HG03342 (cell line): Measurements from ENCODE around the gene TENM3.

ENCODE experiments used
- ATAC-seq: cut with Tn5 transposase; IDR thresholded peaks from one replicate; pipeline ENCODE4 v1.9.1; 2021; ENCODE audit warnings: mild to moderate bottlenecking, moderate library complexity; ENCODE audit not compliant: unreplicated experiment

The TENM3 gene

DNA sequence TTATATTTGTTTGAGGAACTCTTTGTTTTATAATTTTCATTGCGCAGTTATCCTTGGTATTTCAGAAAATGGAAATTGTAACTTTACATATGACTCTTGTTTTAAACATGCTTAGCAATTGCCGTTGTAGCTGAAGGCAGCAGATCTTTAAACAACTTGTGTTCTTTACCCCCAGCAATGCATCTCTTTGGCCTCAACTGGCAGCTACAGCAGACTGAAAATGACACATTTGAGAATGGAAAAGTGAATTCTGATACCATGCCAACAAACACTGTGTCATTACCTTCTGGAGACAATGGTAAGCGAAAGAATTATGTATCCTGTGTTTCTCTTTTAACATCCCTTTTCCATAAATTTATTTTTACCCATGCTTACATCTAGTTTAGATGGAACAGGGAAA lies 410.4 kb downstream of the TENM3 start:
- no peak for ATAC-seq

DNA sequence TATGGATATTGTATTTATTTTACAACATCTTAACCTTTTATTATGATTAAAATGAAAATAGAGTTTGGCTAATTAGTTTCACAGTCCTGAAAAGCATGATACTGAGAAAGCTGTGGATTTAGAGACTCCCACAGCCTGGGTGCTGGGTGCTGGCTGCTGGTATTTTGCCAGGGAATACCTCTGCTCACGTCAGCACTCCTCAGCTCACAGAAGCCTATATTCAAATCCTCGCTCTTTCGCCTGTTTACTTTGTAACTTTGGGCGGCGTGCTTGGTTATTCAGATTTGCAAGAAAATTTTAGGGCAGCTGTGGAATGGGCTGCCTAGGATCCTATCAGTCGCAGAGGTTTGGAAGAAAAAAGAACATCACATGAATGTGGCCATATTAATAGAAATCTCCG lies 412.1 kb downstream of the TENM3 start:
- ATAC-seq: no peak

DNA sequence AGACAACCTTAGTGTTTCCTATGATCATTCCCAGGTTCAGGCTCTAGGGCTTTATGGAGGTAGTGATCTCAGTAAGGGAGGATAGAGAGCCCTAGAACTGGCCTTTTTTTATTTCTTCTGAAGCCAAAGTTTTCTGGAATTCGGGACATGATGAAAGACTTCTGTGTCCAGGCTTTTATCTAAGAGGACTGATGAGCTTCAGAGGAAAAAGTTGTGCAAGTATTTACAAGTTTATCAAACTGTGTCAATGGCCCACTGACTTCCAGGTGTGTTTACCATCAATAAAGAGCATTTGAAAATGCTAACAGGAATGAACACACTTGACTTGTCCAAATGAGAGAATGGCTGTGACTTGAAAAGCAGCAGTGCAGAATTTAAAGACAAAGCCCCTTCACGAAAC lies 419.3 kb downstream of the TENM3 start:
- no peak for ATAC-seq

DNA sequence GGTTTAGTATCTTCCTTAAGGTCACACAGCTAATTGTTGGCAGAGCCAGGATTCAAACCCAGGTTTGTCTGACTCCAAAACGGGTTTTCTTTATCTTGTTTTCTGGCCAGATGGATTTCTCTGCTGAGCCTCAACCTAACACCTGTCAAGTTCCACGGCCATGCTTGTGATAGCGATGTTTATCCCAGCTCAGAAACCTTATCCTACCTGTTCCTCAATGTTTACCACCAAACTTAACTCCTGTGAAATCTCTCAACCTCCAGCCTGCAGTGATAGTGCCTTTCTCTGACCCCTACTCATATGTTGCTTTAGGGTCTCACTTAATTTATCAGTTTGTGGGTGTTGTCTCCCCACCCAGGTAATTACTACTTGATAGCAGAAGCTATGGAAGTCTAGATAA lies 428.0 kb downstream of the TENM3 start:
- no peak for ATAC-seq

DNA sequence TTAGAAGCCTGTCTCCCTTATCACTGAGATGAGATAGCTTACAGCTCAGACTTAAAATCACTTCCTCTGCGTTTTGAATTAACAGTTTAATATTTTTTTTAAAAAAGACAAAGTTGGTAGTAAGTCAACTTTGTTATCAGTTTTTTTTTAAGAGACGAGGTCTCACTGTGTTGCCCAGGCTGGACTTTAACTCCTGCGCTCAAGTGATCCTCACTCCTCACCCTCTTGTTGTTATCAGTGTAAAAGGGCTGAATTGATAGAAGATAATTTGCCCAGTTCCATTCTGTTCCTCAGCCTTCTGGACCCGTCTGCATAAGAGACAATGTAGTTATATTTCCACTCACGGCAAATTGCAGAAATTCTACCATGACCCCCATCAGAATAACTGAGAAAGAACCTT lies 428.5 kb downstream of the TENM3 start:
- ATAC-seq: no peak

DNA sequence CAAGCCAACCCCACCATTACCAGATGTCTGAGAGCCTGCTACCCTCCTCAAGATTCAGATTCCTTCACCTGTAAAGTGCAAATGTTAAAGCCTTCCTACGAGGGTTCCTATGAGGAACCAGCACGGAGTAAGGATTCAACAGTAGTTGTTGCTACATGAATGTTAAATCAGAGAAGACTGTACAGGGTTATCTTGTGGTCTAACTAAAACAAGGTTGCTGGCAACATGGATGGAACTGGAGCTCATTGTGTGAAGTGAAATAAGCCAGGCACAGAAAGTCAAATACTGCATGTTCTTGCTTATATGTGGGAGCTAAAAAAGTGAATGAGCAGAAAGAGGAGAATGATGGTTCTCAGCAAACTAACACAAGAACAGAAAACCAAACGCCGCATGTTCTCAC lies 435.4 kb downstream of the TENM3 start:
- ATAC-seq: no peak

DNA sequence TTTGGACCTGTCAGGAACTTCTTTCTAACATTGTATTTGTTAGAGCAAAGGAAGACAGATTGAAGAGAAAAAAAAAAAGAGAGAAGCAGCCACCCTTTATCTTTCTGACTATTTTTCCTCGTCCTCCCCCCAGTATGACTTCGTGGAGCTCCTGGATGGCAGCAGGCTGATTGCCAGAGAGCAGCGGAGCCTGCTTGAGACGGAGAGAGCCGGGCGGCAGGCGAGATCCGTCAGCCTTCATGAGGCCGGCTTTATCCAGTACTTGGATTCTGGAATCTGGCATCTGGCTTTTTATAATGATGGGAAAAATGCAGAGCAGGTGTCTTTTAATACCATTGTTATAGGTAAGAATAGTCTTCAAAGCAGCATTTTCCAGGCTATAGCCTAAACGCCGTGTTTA lies 436.3 kb downstream of the TENM3 start:
- ATAC-seq: no peak

DNA sequence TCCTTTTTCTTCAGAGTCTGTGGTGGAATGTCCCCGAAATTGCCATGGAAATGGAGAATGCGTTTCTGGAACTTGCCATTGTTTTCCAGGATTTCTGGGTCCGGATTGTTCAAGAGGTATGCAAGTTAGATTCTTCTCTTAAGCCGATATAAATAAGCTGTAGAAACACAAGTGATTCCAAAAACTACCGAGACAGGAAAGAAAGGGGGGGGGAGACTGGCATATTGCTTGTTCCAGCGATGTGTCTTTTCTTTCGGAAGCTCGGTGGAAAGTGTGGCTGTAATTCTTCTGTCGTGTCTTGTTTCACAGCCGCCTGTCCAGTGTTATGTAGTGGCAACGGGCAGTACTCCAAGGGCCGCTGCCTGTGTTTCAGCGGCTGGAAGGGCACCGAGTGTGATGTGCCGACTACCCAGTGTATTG lies 437.0 kb downstream of the TENM3 start:
- no peak for ATAC-seq

DNA sequence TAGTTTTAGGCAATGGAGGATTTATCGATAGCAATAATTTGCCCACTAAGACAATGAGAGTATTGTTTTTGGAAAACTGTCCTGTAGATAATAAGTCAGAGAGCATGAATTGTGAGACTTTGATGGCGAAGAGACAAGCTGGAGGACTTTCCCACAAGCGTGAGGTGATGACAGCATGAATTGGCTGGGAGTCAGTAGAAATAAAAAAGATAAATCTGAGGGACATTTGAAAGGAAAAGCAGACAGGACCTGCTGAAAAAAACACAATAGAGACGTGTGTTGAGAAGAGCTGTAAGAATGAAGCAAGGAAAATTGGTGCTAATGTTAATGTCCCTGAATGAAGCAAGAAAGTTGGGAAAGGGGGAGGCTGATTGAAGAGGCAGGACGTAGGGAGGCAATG lies 440.5 kb downstream of the TENM3 start:
- no peak for ATAC-seq

DNA sequence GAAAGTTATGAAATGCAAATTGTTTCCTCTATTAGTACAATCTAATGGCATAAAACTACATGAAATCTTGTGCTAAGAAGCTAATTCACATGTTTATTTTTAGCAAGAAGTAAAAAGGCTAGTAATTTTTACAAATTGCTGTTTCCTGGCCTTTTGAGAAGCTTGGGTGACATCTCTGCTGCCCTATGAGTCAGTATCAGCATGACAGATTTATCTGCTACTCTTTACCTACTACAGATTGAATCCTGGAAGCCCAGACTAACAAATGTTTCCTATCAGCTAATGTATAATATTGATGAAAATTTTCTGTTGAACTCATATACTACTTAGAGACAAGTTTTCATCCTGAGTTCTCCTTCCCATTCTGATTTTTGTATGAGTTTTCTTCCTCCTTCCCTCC lies 441.6 kb downstream of the TENM3 start:
- ATAC-seq: no peak

DNA sequence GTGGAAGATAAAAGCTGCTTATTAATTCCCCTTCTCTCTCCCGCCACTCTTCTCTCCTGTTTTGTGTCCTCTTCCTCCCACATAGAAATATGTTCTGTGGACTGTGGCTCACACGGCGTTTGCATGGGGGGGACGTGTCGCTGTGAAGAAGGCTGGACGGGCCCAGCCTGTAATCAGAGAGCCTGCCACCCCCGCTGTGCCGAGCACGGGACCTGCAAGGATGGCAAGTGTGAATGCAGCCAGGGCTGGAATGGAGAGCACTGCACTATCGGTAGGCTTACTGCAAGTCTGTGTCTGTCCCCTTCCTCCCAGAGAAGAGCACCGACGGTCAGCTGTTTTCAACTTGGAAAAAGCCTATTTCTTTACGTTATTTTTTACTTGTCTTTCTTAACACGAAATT lies 444.9 kb downstream of the TENM3 start:
- no peak for ATAC-seq

DNA sequence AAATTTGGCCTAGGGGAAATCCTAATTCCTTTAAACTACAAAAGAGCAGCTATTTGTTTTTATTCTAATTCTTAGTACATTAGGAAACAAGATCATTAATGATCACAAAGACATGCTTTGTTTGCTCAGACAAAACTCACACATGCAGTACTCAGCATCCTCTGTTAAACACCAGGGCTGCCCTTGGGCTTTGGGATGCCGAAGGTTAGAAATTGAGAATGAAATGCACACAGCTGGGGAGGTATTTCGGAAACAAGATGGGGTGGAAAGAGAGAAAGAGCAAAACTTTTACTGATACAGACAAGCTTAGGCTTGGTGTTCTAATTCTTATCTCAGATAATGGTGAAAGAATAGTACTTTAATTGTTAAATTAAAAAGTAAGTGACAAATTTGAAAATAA lies 451.3 kb downstream of the TENM3 start:
- ATAC-seq: no peak

DNA sequence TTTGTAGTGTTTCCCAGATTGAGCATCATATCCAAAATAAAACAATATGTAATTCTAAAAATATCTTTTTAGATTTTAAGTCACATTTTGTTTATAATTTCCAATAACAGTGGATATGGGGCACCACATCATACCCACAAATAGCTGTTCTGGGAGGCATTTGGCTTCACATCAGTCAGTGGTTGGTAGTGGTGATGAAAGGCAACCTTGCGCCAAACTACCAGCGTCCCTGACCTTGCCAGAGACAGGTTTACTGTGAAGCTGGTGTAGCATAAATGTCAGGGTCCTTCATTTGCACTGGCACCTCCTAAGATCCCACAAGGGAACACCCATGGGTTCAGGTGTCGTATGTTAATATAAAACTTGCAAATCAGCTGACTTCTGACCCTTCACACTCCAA lies 451.8 kb downstream of the TENM3 start:
- no peak for ATAC-seq

DNA sequence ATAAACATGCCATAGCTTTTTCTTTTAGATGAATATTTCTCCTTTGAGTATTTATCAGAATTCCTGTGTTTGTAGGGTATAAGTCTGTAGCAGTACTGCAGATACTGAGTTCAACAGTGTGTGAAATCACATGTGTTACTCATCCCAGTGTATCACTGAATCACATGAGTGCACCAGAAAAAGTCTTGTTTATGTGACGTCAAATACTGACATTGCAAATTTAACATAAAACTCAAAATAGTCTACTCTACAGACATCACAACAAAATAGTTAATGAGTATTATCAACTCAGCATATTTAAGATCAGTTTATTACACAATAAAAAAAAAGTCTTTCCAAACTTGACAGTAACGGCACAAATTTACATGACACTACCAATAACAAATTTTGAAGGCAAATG lies 452.6 kb downstream of the TENM3 start:
- ATAC-seq: no peak

DNA sequence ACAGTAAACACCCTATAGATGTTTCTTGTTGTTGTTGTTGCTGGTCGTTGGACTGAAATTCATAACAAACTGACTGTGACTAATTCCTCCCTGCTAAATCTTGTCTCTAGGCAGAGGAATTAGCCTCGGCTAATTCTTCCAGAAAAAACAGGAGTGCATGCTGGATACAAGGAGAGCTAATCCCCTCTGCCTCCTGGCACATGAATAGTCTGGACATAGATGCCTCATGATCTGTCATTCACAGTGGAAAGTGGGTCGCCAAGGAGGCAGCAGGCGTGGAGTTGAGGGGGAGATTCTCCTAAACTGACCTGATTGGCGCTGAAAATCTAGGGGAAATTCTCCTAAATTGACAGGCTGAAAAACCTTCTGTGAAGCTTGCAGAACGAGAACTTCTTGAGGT lies 453.9 kb downstream of the TENM3 start:
- no peak for ATAC-seq

DNA sequence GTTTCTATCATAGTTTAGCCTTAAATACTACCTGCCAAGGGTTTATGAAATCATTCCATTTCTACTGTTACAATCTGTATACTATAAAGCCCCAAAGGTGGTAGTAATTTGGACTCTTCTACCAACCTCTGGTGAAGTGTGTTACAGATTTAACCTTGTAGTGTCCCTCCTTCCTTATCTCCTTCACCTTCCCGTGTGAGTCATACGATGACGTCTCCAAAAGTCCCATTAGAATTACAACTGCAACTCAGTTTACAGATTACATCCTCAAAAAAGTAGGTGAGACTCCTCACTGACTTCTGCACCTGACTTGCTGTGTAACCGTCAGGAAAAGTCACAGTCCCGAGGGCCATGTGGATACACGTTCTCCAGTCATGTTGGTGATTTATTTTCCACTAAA lies 455.0 kb downstream of the TENM3 start:
- ATAC-seq: no peak

DNA sequence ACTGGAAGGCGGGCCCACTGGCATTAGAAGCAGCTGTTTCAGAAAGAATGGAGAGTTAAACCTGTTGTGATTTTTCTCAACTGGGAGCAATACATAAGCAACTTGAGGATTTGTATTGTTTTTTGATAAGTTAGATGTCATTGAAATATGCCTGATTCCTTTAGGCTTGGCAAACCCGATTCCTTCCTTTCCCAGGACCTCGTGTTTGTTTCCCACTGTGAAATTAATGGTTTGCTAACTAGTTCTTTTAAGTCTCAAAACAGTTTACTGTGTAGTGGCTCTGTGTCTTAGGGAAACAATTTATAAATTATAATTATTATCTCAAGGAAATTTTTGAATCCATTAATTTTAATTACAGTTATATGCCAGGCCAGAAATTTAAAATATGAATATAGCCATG lies 456.0 kb downstream of the TENM3 start:
- no peak for ATAC-seq

DNA sequence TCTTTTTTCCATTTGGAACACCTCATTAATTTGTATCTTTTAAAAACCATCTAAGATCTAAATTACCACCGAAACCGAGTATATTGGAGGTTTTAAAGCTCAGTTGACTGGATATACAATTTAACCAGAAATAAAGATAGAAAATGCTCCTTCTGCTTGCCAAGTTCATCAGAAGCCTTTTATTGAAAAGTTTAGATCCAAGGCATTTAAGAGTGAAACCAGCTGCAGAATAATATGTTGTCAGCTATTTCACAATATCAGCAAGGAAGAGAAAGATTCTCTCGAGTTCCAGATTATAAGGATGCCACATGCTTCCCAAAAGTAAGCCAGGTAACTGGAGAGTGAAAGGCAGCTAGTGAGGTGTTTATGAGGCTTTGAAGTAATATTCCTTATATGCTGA lies 456.6 kb downstream of the TENM3 start:
- no peak for ATAC-seq

DNA sequence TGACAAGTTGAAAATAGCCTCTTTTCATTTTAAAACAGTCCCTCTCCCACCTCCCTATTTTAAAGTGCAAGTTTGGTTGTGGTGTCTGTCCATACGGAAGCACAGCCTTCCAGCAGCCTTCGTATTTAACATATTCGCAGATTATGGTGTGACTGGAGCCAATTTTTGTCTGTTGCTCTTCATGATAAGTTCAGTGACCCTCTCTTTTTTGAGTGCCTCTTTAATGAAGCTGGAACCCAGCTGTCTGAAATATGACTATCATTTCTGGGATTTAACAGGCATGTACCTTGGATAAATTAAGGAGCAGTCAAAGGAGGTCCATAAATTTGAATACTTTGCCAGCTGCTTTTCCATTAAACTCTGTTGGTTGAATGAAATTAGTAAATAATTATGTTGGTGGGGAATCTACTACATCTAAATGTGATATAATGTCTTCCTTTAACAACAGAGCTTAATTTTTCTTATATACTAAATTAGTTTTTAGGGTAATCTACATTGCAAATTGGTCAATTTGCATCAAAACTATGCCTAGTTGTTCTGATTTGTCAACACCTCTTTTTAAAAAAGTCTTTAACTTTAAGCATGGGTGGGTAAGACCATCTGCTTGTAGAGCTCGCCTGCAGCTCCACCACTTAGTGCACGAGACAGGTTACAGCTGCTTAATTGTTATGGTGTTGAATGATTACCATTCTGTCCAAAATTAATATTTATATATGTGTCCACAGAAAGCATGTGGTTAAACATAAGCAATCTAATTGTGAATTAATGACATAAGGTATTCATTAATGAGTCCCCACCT lies 457.4 kb downstream of the TENM3 start:
- no peak for ATAC-seq

DNA sequence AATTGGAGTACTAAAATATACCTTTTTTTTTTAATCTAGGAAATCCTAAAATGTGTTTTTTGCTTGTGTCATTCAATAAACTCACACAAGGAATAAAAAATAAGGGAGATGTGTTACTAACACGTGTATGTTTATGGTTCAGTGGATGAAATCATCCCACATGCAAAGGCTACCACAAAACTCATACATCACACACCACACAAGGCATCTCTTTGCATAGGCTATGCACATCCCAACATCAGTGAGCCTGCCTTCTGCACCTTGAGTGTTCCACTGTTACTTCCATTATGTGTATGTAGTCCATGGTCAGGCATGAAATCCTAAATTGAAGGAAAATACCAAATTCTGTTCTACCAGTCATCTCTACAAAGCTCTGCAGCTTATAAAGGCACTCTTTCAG lies 460.9 kb downstream of the TENM3 start:
- no peak for ATAC-seq

DNA sequence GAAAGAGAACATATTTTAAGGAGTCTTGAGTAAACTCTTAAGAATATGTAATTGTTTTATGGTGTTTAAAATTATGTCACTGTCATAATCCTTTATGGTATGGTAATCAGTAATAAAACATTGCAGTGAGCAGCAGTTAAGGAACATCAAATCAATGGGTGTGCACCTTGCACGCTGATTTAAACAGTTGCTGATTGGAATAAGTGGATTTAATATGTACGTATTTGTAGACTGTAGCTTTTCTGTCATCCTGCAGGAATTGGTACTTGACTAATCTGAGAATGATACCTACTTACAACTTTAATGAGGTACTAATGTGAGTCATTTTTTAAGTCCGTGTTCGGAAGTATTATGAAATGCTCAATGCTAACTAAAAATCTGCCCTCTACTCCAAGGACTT lies 461.7 kb downstream of the TENM3 start:
- ATAC-seq: no peak

DNA sequence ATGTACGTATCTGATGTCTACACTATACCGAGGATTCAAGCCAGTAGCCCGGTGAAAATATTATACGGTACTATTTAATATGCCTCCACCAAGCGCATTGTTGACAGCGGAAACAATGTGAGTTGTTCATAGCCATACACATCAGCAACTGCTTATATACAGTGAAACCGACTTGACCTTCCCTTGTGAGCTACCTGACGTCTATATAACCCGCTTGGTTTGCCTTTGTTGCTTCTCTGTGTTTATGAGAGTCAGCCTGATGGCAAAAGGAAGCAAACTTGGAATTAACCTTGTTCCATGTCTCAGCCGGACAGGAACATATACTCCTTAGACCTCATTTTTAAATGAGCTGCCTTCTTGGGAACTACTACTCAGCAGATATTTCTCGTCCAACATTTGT lies 462.2 kb downstream of the TENM3 start:
- ATAC-seq: no peak

DNA sequence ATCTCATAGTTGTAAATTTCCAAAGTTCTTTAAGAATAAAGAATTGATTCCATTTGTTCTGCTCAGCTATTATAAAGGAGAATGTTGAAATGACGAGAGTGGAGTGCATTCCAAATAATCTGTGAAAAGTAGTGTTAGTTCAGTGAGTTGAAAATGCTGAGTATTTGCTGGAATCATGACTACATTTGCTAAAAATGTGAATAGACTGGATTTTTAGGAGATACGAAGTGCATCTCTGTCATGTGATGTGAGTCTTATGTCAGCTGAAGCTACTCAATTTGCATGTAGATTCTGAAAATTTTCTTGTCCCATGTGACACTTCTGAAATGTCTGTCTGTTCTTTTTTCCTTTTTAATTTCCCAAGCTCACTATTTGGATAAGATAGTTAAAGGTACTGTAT lies 468.0 kb downstream of the TENM3 start:
- ATAC-seq: no peak
